ENCODE results near the gene SAA4.

GRCh38 chr11:18271206-18271605 lies 34.6 kb upstream of the SAA4 start:
- no peak for TF ChIP-seq POLR2A (IDR thresholded peaks at IDR 0.05)
- TF ChIP-seq, protein P1, sequence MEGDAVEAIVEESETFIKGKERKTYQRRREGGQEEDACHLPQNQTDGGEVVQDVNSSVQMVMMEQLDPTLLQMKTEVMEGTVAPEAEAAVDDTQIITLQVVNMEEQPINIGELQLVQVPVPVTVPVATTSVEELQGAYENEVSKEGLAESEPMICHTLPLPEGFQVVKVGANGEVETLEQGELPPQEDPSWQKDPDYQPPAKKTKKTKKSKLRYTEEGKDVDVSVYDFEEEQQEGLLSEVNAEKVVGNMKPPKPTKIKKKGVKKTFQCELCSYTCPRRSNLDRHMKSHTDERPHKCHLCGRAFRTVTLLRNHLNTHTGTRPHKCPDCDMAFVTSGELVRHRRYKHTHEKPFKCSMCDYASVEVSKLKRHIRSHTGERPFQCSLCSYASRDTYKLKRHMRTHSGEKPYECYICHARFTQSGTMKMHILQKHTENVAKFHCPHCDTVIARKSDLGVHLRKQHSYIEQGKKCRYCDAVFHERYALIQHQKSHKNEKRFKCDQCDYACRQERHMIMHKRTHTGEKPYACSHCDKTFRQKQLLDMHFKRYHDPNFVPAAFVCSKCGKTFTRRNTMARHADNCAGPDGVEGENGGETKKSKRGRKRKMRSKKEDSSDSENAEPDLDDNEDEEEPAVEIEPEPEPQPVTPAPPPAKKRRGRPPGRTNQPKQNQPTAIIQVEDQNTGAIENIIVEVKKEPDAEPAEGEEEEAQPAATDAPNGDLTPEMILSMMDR (IDR thresholded peaks at IDR 0.05): no peak
